Fibroblast of lung (primary cell): ENCODE measurements around the gene EXOSC1. TPM values are rescaled to one million over a fixed set of nuclear protein-coding genes. Genes with fewer than 3 reads are reported as not detected.

Source experiments
- DNase-seq, 2 donors: peaks; one replicate each; pipeline versions ENCODE4 v3.0.0 to v3.0.0-alpha.2; 2010; ENCODE audit warnings: low read depth in 2 of 2
- H2AFZ ChIP-seq: 2 replicates; pipeline ENCODE4 v1.5.1; 2012; ENCODE audit warnings: low read length, control low read depth, inconsistent platforms
- H3K27ac ChIP-seq: 2 replicates; pipeline ENCODE4 v1.5.1; 2011; ENCODE audit warnings: low read length, control low read depth; ENCODE audit not compliant: insufficient read depth
- H3K27me3 ChIP-seq: 2 replicates; pipeline ENCODE4 v1.5.1; 2011; ENCODE audit warnings: mild to moderate bottlenecking, low read length; ENCODE audit not compliant: control insufficient read depth, insufficient read depth
- H3K36me3 ChIP-seq: 2 replicates; pipeline ENCODE4 v1.5.1; 2011; ENCODE audit warnings: low read length; ENCODE audit not compliant: control insufficient read depth, insufficient read depth
- H3K4me1 ChIP-seq: 2 replicates; pipeline ENCODE4 v1.5.1; 2011; ENCODE audit warnings: low read length; ENCODE audit not compliant: control insufficient read depth, insufficient read depth; ENCODE audit errors: extremely low read depth
- H3K4me2 ChIP-seq: 2 replicates; pipeline ENCODE4 v1.5.1; 2011; ENCODE audit warnings: low read length, control low read depth; ENCODE audit not compliant: insufficient read depth; ENCODE audit errors: extremely low read depth
- H3K4me3 ChIP-seq, 4 experiments: fragments of 200-600 bp in 1 of 4; sonication (generic) in 1 of 4; replicated peaks in 1 of 4; 2 replicates each; pipeline ENCODE4 v1.5.1; 2011 to 2016; ENCODE audit warnings: low read length in 4 of 4, low read depth in 3 of 4, mild to moderate bottlenecking in 3 of 4, control low read depth in 2 of 4, inconsistent platforms in 1 of 4, mixed read lengths in 1 of 4; ENCODE audit not compliant: insufficient read depth in 1 of 4; ENCODE audit errors: control extremely low read depth in 1 of 4
- H3K79me2 ChIP-seq: 2 replicates; pipeline ENCODE4 v1.5.1; 2012; ENCODE audit warnings: mild to moderate bottlenecking, low read length, inconsistent platforms; ENCODE audit not compliant: control insufficient read depth, insufficient read depth
- H3K9ac ChIP-seq: 2 replicates; pipeline ENCODE4 v1.5.1; 2011; ENCODE audit warnings: mild to moderate bottlenecking, low read length, control low read depth; ENCODE audit not compliant: insufficient read depth
- H3K9me3 ChIP-seq: 2 replicates; pipeline ENCODE4 v1.5.1; 2012; ENCODE audit warnings: low read depth, low read length; ENCODE audit not compliant: control insufficient read depth, insufficient read depth
- H4K20me1 ChIP-seq: 2 replicates; pipeline ENCODE4 v1.5.1; 2011; ENCODE audit warnings: low read length; ENCODE audit not compliant: control insufficient read depth, insufficient read depth; ENCODE audit errors: extremely low read depth
- EZH2 ChIP-seq: IDR thresholded peaks from 2 replicates; pipeline ENCODE4 v1.5.1; 2012; ENCODE audit warnings: low read length, control low read depth, mild to moderate bottlenecking; ENCODE audit errors: missing control alignments
- polyA minus RNA-seq: library from RNA; depleted of rRNA, polyadenylated mRNA; stranded (reverse); fragments of >200 nt; gene quantifications from 2 replicates; pipeline ENCODE4 v1.2.3, GENCODE V29; 2011; ENCODE audit warnings: low replicate concordance
- polyA plus RNA-seq, 2 donors: library from polyadenylated mRNA; depleted of rRNA in 1 of 2; stranded (reverse) in 1 of 2; unstranded in 1 of 2; fragments of >200 nt; gene quantifications; 2 replicates each; pipeline ENCODE4 v1.2.1, GENCODE V29; 2011 to 2012; ENCODE audit warnings: missing spikeins in 1 of 2
- total RNA-seq: library from RNA; depleted of rRNA; stranded (reverse); fragments of >200 nt; gene quantifications from 2 replicates; pipeline ENCODE4 v1.2.1, GENCODE V29; 2014
- TF ChIP-seq, protein P1 (sequence below), 2 donors: IDR thresholded peaks in 1 of 2; conservative IDR thresholded peaks in 1 of 2; 1 replicate in 1 of 2; 2 replicates in 1 of 2; pipeline ENCODE4 v1.5.1; 2011 to 2012; ENCODE audit warnings: low read length in 2 of 2, control low read depth in 1 of 2, inconsistent platforms in 1 of 2, low read depth in 1 of 2, mild to moderate bottlenecking in 1 of 2

Gene EXOSC1, protein sequence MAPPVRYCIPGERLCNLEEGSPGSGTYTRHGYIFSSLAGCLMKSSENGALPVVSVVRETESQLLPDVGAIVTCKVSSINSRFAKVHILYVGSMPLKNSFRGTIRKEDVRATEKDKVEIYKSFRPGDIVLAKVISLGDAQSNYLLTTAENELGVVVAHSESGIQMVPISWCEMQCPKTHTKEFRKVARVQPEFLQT
- 32.7 and 33.1 TPM in 2 replicates for total RNA-seq
- polyA plus RNA-seq = 39.5 and 45.4 TPM in 2 replicates
- polyA plus RNA-seq (2012) = 39.9 and 45.4 TPM in 2 replicates
- polyA minus RNA-seq = 11.7 and 34.6 TPM in 2 replicates

DNA sequence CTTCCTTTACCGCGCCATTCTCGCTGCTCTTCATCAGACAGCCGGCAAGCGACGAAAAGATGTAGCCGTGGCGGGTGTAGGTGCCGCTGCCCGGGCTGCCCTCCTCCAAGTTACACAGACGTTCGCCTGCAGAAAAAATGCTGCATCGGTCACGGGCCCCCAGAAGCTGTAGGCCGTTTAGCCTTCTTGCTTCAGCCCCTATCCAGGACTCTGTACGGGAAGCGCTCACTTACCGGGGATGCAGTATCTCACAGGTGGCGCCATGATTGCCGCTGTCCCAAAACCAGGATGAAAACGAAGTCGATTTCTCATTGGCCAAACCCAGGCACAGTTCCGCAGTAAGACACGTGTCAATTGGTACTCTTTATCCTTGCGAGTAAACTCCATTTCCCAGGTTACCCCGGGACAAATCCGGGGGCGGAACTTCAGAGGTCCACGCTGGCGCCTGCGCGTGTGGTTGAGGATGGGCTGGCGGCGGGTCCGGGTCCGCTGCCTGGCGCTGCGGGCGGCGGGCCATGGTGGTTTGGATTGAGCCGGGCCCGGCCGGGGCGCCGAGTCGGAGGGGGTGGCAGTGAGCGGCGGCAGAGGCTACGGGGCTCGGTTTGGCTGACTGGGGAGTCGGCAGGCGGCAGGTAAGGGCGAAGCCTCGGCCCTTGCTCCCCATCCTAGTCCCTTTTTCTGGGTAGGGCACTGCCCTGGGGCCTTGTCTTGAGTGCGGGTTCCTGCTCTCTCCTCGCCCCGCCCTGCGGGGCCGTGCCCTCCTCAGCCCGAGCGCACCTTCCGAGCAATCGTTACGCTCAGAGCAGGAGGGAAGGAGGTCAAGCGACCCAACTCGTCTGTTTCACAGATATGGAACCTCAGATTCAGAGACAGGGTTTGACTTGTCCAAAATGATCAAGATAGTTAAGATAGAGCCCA lies at the start of gene EXOSC1, which contains the start of gene ZDHHC16:
EXOSC1 (minus strand) TSS at position 285 of the 918 bp plus-strand sequence; CDS start at position 264, 21 bp downstream.
ZDHHC16 (plus strand) TSS at position 454 of the 918 bp plus-strand sequence. CDS start 5,501 bp downstream, outside the sequence.
- Histone ChIP-seq H3K27ac (peak within 1 kb of the TSS; percentile 66), H3K4me2 (peak within 1 kb of the TSS; percentile 94), H3K79me2 (peaks cover 50% of the 10 kb centered on the region), H2AFZ (peak within 1 kb of the TSS; percentile 96), H3K4me3 (peak within 1 kb of the TSS; percentile 87 to 97 (median 94)), H3K9ac (peak within 1 kb of the TSS; percentile 80), H3K27me3 (no peaks in the 10 kb centered on the region), H4K20me1 (no peaks in the 10 kb centered on the region), H3K9me3 (no peaks in the 10 kb centered on the region), H3K36me3 (peaks cover 3% of the 10 kb centered on the region), H3K4me1 (no peaks in the 10 kb centered on the region)
- peak; percentile 95 to 98 for DNase-seq
- TF ChIP-seq EZH2 = no peak

DNA sequence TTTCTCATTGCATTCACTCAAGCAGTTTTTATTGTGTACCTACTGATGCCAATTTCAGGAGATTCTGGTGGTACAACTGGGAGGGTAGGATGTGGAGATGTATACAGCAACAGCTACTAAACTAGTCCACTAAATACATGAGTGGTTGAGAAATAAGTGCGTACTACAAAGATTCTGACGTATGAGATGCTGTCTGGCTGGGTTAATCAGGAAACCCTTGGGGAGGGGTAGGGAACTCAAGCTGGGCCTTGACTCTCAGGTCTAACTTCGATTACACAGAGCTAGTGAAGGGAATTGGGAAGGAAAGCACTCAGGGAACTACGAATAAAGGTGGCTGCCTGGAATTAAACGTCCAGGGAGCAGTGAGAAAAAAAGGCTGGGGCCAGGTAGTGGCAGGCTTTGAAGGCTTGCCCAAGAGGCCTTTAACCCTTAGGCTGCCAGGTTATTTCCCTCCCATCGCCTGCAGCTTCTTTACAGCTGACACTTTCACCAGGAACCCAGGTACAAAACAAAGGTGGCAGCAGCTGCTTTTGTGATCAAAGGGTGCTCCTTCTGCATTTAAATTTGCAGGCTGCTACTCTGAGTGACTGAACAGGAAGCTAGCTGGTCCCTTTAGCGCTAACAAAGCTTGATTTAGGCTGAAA lies 49.2 kb upstream of the EXOSC1 start:
- H3K36me3 ChIP-seq = peaks cover 1% of the 10 kb centered on the region
- H2AFZ ChIP-seq = no peak overlapping the region
- no peak overlapping the region for H3K4me3 ChIP-seq
- no peaks in the 10 kb centered on the region for H3K27me3 ChIP-seq
- peak overlapping the region; percentile 26 for H3K4me2 ChIP-seq
- no peak overlapping the region for H3K27ac ChIP-seq
- no peaks in the 10 kb centered on the region for H3K9me3 ChIP-seq
- peaks cover 3% of the 10 kb centered on the region for H3K4me1 ChIP-seq
- H4K20me1 ChIP-seq = no peaks in the 10 kb centered on the region
- DNase-seq = peak; percentile 23 to 55
- no peak overlapping the region for H3K9ac ChIP-seq
- no peak for TF ChIP-seq EZH2
- H3K79me2 ChIP-seq = peaks cover 82% of the 10 kb centered on the region

DNA sequence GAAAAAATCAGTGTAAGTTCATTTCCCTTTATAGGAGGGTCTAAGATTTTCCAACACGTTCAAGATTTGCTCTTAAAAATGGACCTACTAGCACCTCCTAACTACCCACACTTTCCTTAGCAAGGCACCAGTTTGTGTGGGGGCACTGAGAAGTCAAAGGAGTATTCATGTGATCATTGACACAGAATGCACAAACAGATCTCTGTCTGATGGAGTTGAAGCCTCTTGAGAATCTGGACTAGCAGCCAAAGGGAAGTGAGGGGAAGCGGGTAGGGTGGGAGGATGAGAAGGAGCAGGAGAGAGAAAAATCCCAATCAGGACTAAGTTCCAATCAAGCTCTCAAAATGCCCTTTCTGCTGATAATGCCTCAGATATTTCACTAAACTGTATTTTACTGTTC lies 48.3 kb upstream of the EXOSC1 start:
- Histone ChIP-seq H3K4me1 (peaks cover 2% of the 10 kb centered on the region), H3K4me2 (no peak overlapping the region), H3K36me3 (peaks cover 1% of the 10 kb centered on the region), H3K27me3 (no peaks in the 10 kb centered on the region), H3K9ac (no peak overlapping the region), H3K9me3 (no peaks in the 10 kb centered on the region), H4K20me1 (no peaks in the 10 kb centered on the region), H3K27ac (no peak overlapping the region), H2AFZ (no peak overlapping the region), H3K4me3 (no peak overlapping the region), H3K79me2 (peaks cover 87% of the 10 kb centered on the region)
- TF ChIP-seq, protein P1, sequence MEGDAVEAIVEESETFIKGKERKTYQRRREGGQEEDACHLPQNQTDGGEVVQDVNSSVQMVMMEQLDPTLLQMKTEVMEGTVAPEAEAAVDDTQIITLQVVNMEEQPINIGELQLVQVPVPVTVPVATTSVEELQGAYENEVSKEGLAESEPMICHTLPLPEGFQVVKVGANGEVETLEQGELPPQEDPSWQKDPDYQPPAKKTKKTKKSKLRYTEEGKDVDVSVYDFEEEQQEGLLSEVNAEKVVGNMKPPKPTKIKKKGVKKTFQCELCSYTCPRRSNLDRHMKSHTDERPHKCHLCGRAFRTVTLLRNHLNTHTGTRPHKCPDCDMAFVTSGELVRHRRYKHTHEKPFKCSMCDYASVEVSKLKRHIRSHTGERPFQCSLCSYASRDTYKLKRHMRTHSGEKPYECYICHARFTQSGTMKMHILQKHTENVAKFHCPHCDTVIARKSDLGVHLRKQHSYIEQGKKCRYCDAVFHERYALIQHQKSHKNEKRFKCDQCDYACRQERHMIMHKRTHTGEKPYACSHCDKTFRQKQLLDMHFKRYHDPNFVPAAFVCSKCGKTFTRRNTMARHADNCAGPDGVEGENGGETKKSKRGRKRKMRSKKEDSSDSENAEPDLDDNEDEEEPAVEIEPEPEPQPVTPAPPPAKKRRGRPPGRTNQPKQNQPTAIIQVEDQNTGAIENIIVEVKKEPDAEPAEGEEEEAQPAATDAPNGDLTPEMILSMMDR (conservative IDR thresholded peaks at IDR 0.05 in 1 of 2, IDR thresholded peaks at IDR 0.05 in 1 of 2; ENCODE audit: low read depth in 1 of 2, low read length in 2 of 2) = no peak
- no peak for TF ChIP-seq EZH2
- no peak for DNase-seq
